GM23338 (cell line): ENCODE measurements around the gene TFAM. TPM values are rescaled to one million over a fixed set of nuclear protein-coding genes. Genes with fewer than 3 reads are reported as not detected.

ENCODE experiments used
- ATAC-seq: fragments of 200-7000 bp; cut with Tn5 transposase; 3 replicates; pipeline ENCODE4 v1.9.1; 2020
- DNase-seq: peaks from one replicate; pipeline ENCODE4 v3.0.0-alpha.2; 2015; ENCODE audit warnings: low spot score
- H2AFZ ChIP-seq: fragments of 200-600 bp; sonication (generic); 2 replicates; pipeline ENCODE4 v1.8.0; 2016; ENCODE audit warnings: antibody characterized with exemption, mild to moderate bottlenecking, moderate library complexity
- H3F3A ChIP-seq: fragments of 200-600 bp; sonication (generic); replicated peaks from 2 replicates; pipeline ENCODE4 v1.8.0; 2017; ENCODE audit warnings: antibody characterized with exemption, mixed run types, low read depth
- H3K27ac ChIP-seq: fragments of 200-600 bp; sonication (generic); 2 replicates; pipeline ENCODE4 v1.6.1; 2016; ENCODE audit warnings: low read depth
- H3K27me3 ChIP-seq: fragments of 200-600 bp; sonication (generic); 2 replicates; pipeline ENCODE4 v1.8.0; 2016; ENCODE audit warnings: mild to moderate bottlenecking, mixed run types, moderate library complexity; ENCODE audit not compliant: insufficient read depth
- H3K36me3 ChIP-seq: fragments of 200-600 bp; sonication (generic); 2 replicates; pipeline ENCODE4 v1.8.0; 2016; ENCODE audit warnings: mild to moderate bottlenecking; ENCODE audit not compliant: insufficient read depth
- H3K4me1 ChIP-seq: fragments of 200-600 bp; sonication (generic); 2 replicates; pipeline ENCODE4 v1.8.0; 2016; ENCODE audit warnings: mild to moderate bottlenecking, moderate library complexity; ENCODE audit not compliant: insufficient read depth
- H3K4me2 ChIP-seq: fragments of 200-600 bp; sonication (generic); 2 replicates; pipeline ENCODE4 v1.7.1; 2017; ENCODE audit warnings: mixed run types
- H3K4me3 ChIP-seq: fragments of 200-600 bp; sonication (generic); 2 replicates; pipeline ENCODE4 v1.6.1; 2016; ENCODE audit warnings: mixed run types
- H3K79me2 ChIP-seq: fragments of 200-600 bp; sonication (generic); replicated peaks from 2 replicates; pipeline ENCODE4 v1.8.0; 2017; ENCODE audit warnings: mild to moderate bottlenecking; ENCODE audit not compliant: insufficient read depth
- H3K9me2 ChIP-seq: fragments of 200-600 bp; sonication (generic); 2 replicates; pipeline ENCODE4 v1.8.0; 2017; ENCODE audit not compliant: insufficient read depth
- H4K20me1 ChIP-seq: fragments of 200-600 bp; sonication (generic); replicated peaks from 2 replicates; pipeline ENCODE4 v1.8.0; 2017; ENCODE audit warnings: mild to moderate bottlenecking; ENCODE audit not compliant: insufficient read depth
- H3K27ac Mint-ChIP-seq: 2 replicates; pipeline ENCODE4 v1.8.0; 2020; ENCODE audit warnings: inconsistent platforms, mild to moderate bottlenecking, moderate library complexity, mixed read lengths
- H3K27me3 Mint-ChIP-seq: 3 replicates; pipeline ENCODE4 v1.8.0; 2022; ENCODE audit warnings: low read depth, mild to moderate bottlenecking, moderate library complexity, mixed read lengths, inconsistent platforms; ENCODE audit not compliant: insufficient read depth, poor library complexity
- H3K36me3 Mint-ChIP-seq: 3 replicates; pipeline ENCODE4 v1.8.0; 2021; ENCODE audit warnings: low read depth, mild to moderate bottlenecking, inconsistent platforms, moderate library complexity, mixed read lengths
- H3K4me1 Mint-ChIP-seq: 3 replicates; pipeline ENCODE4 v1.8.0; 2020; ENCODE audit warnings: mild to moderate bottlenecking, inconsistent platforms, mixed read lengths
- H3K4me3 Mint-ChIP-seq: 3 replicates; pipeline ENCODE4 v1.8.0; 2021; ENCODE audit warnings: moderate library complexity, mild to moderate bottlenecking, inconsistent platforms, mixed read lengths
- H3K9me3 Mint-ChIP-seq: 3 replicates; pipeline ENCODE4 v1.8.0; 2020; ENCODE audit warnings: moderate library complexity, mild to moderate bottlenecking, inconsistent platforms, mixed read lengths
- EZH2phosphoT487 ChIP-seq: fragments of 200-600 bp; sonication (generic); IDR thresholded peaks from one replicate; pipeline ENCODE4 v1.8.1; 2018; ENCODE audit warnings: antibody characterized with exemption; ENCODE audit not compliant: unreplicated experiment
- JUNB ChIP-seq: IDR thresholded peaks from one replicate; pipeline ENCODE4 v1.6.1; 2016; ENCODE audit warnings: antibody characterized with exemption; ENCODE audit not compliant: unreplicated experiment
- NANOG ChIP-seq: IDR thresholded peaks from 2 replicates; pipeline ENCODE4 v1.6.1; 2016; ENCODE audit warnings: antibody characterized with exemption, borderline replicate concordance
- ZNF331 ChIP-seq: fragments of 250-450 bp; sonication (Bioruptor Pico); IDR thresholded peaks from 2 replicates; pipeline ENCODE4 v1.5.0; 2020; ENCODE audit warnings: low read depth, mild to moderate bottlenecking, moderate library complexity
- polyA plus RNA-seq: library from polyadenylated mRNA; unstranded; fragments of >200 nt; fragmentation: Nextera tagmentation; extraction: Ambion mirVana; gene quantifications from 2 replicates; pipeline ENCODE4 v1.2.1, GENCODE V29; 2016
- total RNA-seq: library from RNA; depleted of rRNA; stranded (reverse); fragments of >200 nt; shearing (Covaris generic); gene quantifications from 2 replicates; pipeline ENCODE4 v1.2.3, GENCODE V29; 2014
- TF ChIP-seq, protein P1 (sequence below): fragments of 250-450 bp; sonication (Bioruptor Pico); IDR thresholded peaks from 2 replicates; pipeline ENCODE4 v1.5.0; 2020; ENCODE audit warnings: mild to moderate bottlenecking, moderate library complexity

Gene TFAM
- total and polyA plus RNA-seq, 2 experiments from 2014 or later, result 54.2 to 156 TPM

DNA sequence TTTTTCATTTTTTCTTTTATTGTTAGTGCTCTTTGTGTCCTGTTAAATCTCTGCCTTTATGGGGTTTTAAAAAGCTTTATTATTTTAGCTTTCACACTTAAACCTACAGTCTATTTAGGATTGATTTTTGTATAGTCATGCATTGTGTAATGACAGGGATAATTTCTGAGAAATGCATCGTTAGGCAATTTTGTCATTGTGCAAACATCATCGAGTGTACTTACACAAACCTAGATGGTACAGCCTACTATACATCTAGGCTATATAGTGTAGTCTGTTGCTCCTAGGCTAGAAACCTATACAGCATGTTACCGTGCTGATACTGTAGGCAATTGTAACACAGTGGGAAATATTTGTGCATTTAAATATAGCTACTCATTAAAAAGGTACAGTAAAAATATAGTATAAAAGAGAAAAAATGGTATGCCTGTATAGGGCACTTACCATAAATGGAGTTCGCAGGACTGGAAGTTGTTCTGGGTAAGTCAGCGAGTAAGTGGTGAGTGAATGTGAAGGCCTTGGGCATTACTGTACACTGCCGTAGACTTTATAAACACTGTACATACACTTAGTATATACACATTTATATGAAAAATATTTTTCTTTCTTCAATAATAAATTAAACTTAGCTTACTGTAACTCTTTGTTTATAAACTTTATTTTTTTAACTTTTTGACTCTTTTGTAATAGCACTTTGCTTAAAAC, 34.4 kb upstream of the TFAM start (continued):
- TF ChIP-seq, protein P1, sequence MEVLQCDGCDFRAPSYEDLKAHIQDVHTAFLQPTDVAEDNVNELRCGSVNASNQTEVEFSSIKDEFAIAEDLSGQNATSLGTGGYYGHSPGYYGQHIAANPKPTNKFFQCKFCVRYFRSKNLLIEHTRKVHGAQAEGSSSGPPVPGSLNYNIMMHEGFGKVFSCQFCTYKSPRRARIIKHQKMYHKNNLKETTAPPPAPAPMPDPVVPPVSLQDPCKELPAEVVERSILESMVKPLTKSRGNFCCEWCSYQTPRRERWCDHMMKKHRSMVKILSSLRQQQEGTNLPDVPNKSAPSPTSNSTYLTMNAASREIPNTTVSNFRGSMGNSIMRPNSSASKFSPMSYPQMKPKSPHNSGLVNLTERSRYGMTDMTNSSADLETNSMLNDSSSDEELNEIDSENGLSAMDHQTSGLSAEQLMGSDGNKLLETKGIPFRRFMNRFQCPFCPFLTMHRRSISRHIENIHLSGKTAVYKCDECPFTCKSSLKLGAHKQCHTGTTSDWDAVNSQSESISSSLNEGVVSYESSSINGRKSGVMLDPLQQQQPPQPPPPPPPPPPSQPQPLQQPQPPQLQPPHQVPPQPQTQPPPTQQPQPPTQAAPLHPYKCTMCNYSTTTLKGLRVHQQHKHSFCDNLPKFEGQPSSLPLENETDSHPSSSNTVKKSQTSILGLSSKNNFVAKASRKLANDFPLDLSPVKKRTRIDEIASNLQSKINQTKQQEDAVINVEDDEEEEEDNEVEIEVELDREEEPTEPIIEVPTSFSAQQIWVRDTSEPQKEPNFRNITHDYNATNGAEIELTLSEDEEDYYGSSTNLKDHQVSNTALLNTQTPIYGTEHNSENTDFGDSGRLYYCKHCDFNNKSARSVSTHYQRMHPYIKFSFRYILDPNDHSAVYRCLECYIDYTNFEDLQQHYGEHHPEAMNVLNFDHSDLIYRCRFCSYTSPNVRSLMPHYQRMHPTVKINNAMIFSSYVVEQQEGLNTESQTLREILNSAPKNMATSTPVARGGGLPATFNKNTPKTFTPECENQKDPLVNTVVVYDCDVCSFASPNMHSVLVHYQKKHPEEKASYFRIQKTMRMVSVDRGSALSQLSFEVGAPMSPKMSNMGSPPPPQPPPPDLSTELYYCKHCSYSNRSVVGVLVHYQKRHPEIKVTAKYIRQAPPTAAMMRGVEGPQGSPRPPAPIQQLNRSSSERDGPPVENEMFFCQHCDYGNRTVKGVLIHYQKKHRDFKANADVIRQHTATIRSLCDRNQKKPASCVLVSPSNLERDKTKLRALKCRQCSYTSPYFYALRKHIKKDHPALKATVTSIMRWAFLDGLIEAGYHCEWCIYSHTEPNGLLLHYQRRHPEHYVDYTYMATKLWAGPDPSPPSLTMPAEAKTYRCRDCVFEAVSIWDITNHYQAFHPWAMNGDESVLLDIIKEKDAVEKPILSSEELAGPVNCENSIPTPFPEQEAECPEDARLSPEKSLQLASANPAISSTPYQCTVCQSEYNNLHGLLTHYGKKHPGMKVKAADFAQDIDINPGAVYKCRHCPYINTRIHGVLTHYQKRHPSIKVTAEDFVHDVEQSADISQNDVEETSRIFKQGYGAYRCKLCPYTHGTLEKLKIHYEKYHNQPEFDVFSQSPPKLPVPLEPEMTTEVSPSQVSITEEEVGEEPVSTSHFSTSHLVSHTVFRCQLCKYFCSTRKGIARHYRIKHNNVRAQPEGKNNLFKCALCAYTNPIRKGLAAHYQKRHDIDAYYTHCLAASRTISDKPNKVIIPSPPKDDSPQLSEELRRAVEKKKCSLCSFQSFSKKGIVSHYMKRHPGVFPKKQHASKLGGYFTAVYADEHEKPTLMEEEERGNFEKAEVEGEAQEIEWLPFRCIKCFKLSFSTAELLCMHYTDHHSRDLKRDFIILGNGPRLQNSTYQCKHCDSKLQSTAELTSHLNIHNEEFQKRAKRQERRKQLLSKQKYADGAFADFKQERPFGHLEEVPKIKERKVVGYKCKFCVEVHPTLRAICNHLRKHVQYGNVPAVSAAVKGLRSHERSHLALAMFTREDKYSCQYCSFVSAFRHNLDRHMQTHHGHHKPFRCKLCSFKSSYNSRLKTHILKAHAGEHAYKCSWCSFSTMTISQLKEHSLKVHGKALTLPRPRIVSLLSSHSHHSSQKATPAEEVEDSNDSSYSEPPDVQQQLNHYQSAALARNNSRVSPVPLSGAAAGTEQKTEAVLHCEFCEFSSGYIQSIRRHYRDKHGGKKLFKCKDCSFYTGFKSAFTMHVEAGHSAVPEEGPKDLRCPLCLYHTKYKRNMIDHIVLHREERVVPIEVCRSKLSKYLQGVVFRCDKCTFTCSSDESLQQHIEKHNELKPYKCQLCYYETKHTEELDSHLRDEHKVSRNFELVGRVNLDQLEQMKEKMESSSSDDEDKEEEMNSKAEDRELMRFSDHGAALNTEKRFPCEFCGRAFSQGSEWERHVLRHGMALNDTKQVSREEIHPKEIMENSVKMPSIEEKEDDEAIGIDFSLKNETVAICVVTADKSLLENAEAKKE, result no peak
- TF ChIP-seq ZNF331 (CRISPR knock-in tag), result no peak

DNA sequence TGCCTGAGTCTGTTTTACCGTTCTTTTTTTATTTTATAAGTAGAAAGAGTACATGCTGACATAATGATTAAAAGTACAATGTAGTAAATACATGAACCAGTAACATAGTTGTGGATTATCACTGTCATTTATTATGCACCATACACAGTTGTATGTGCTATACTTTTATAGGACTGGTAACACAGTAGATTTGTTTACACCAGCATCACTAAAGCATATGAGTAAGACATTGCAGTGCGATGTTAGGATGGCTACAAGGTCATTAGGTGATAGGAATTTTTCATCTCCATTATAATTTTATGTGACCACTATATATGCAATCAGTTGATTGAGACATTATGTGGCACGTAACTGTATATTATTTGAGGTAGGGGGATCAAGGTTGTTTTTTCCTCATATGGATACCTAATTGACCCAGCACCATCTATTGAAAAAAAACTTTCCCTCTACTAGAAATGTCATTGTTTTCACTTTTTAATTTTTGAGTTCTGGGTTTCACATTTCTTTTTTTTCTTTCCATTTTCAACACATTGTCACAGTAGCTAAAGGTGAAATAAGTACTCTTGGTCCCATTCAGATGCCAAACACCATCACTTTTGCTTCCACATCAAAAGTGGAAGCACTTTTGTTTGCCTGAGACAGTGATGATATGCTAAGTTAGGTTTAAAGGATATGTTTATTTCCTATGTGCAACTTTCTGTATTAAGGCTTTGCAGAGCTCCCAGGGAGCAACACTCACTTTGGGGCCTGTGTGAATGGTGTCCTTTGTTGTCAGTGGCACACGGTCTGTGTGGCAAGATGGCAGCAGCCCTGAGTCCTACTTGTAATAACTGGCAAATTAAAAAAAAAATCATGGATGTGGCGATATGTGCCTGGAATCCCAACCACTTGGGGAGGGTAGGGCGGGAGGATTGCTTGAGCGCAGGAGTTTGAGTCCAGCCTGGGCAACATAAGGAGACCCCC, 33.3 kb upstream of the TFAM start:
- TF ChIP-seq JUNB, result no peak
- no peak for TF ChIP-seq EZH2phosphoT487
- no peak for TF ChIP-seq NANOG
- Histone ChIP-seq H3K4me1 (peaks cover 31% of the 10 kb centered on the region), H2AFZ (no peak overlapping the region), H3K27me3 (no peaks in the 10 kb centered on the region), H3K4me3 (no peak overlapping the region), H4K20me1 (peaks cover 6% of the 10 kb centered on the region; the same call in 1 of the 2 replicates), H3K79me2 (peaks cover 100% of the 10 kb centered on the region), H3K4me2 (no peak overlapping the region), H3K9me2 (no peaks in the 10 kb centered on the region), H3K27ac (no peak overlapping the region), H3F3A (no peaks in the 10 kb centered on the region), H3K36me3 (no peaks in the 10 kb centered on the region)
- H3K4me1 Mint-ChIP-seq, result peaks cover 38% of the 10 kb centered on the region
- no peaks in the 10 kb centered on the region for H3K27me3 Mint-ChIP-seq
- no peaks in the 10 kb centered on the region for H3K9me3 Mint-ChIP-seq
- ATAC-seq (no peak), DNase-seq (no peak)
- no peaks in the 10 kb centered on the region for H3K36me3 Mint-ChIP-seq
- no peak overlapping the region for H3K4me3 Mint-ChIP-seq
- peak overlapping the region; percentile 88 for H3K27ac Mint-ChIP-seq
